Measurements from ENCODE around the gene TATDN3.
A peak's percentile ranks its signal among the peaks of the same experiment; 100 is the strongest.

The TATDN3 gene

GRCh38 chr1:212783976-212784375 is 7.7 kb upstream of the TATDN3 start:
- TF ChIP-seq CTCF (IDR thresholded peaks at IDR 0.05; ENCODE audit: low read depth, low read length, poor library complexity, severe bottlenecking), result no peak
- TF ChIP-seq EZH2phosphoT487 (IDR thresholded peaks at IDR 0.05; ENCODE audit: borderline replicate concordance, low read length), result no peak
- H4K20me1 ChIP-seq (ENCODE audit: control insufficient read depth, insufficient read depth, low read depth, low read length), result no peaks in the 10 kb centered on the region
- no peak overlapping the region for H3K4me3 ChIP-seq (ENCODE audit: low read length)
- H3K27ac ChIP-seq (ENCODE audit: low read depth, low read length), result no peak overlapping the region
- H3K9me3 ChIP-seq (ENCODE audit: control insufficient read depth, insufficient read depth, low read length), result no peaks in the 10 kb centered on the region
- H3K9me2 ChIP-seq (replicated peaks; ENCODE audit: control insufficient read depth, low read length), result no peaks in the 10 kb centered on the region
- peaks cover 17% of the 10 kb centered on the region for H3K79me2 ChIP-seq (ENCODE audit: control insufficient read depth, low read length)
- H3K4me2 ChIP-seq (ENCODE audit: low read length), result no peak overlapping the region
- H3K27me3 ChIP-seq (ENCODE audit: control insufficient read depth, low read length), result no peaks in the 10 kb centered on the region
- H3K36me3 ChIP-seq (ENCODE audit: control insufficient read depth, low read length), result peaks cover 73% of the 10 kb centered on the region
- peaks cover 15% of the 10 kb centered on the region for H3F3A ChIP-seq (ENCODE audit: control insufficient read depth, insufficient read depth)
- peaks cover 7% of the 10 kb centered on the region for H3K4me1 ChIP-seq (ENCODE audit: control insufficient read depth, low read length)

GRCh38 chr1:212785871-212786270 is 5.8 kb upstream of the TATDN3 start:
- H3K4me3 ChIP-seq (ENCODE audit: low read length), result no peak overlapping the region
- no peaks in the 10 kb centered on the region for H3K9me2 ChIP-seq (replicated peaks; ENCODE audit: control insufficient read depth, low read length)
- H3K4me2 ChIP-seq (ENCODE audit: low read length), result no peak overlapping the region
- H4K20me1 ChIP-seq (ENCODE audit: control insufficient read depth, insufficient read depth, low read depth, low read length), result no peaks in the 10 kb centered on the region
- H3K4me1 ChIP-seq (ENCODE audit: control insufficient read depth, low read length), result peaks cover 19% of the 10 kb centered on the region
- no peaks in the 10 kb centered on the region for H3K9me3 ChIP-seq (ENCODE audit: control insufficient read depth, insufficient read depth, low read length)
- peaks cover 71% of the 10 kb centered on the region for H3K36me3 ChIP-seq (ENCODE audit: control insufficient read depth, low read length)
- no peak for TF ChIP-seq CTCF (IDR thresholded peaks at IDR 0.05; ENCODE audit: low read depth, low read length, poor library complexity, severe bottlenecking)
- TF ChIP-seq EZH2phosphoT487 (IDR thresholded peaks at IDR 0.05; ENCODE audit: borderline replicate concordance, low read length), result no peak
- peaks cover 35% of the 10 kb centered on the region for H3K79me2 ChIP-seq (ENCODE audit: control insufficient read depth, low read length)
- H3K27me3 ChIP-seq (ENCODE audit: control insufficient read depth, low read length), result no peaks in the 10 kb centered on the region
- peaks cover 12% of the 10 kb centered on the region; the same call in 1 of the 2 replicates for H3F3A ChIP-seq (ENCODE audit: control insufficient read depth, insufficient read depth)
- H3K27ac ChIP-seq (ENCODE audit: low read depth, low read length), result no peak overlapping the region

- Histone ChIP-seq H3F3A (ENCODE audit: control insufficient read depth, insufficient read depth) (peaks cover 16% of the 10 kb centered on the region), H3K79me2 (ENCODE audit: control insufficient read depth, low read length) (peaks cover 61% of the 10 kb centered on the region)
Measured at GRCh38 chr1:212791261-212791675, 426 bp upstream of the TATDN3 start.

More at GRCh38 chr1:212791261-212791675, 426 bp upstream of the TATDN3 start:
- no peaks in the 10 kb centered on the region for H3K9me2 ChIP-seq (replicated peaks; ENCODE audit: control insufficient read depth, low read length)
- peak overlapping the region; percentile 89 for H3K4me3 ChIP-seq (ENCODE audit: low read length)
- H4K20me1 ChIP-seq (ENCODE audit: control insufficient read depth, insufficient read depth, low read depth, low read length), result no peaks in the 10 kb centered on the region
- peak overlapping the region; percentile 59 for H3K4me2 ChIP-seq (ENCODE audit: low read length)
- no peak for TF ChIP-seq EZH2phosphoT487 (IDR thresholded peaks at IDR 0.05; ENCODE audit: borderline replicate concordance, low read length)
- TF ChIP-seq CTCF (IDR thresholded peaks at IDR 0.05; ENCODE audit: low read depth, low read length, poor library complexity, severe bottlenecking), result no peak
- H3K4me1 ChIP-seq (ENCODE audit: control insufficient read depth, low read length), result peaks cover 55% of the 10 kb centered on the region
- H3K27ac ChIP-seq (ENCODE audit: low read depth, low read length), result peak overlapping the region; percentile 89
- no peaks in the 10 kb centered on the region for H3K27me3 ChIP-seq (ENCODE audit: control insufficient read depth, low read length)
- H3K36me3 ChIP-seq (ENCODE audit: control insufficient read depth, low read length), result peaks cover 26% of the 10 kb centered on the region
- no peaks in the 10 kb centered on the region for H3K9me3 ChIP-seq (ENCODE audit: control insufficient read depth, insufficient read depth, low read length)

Data from DOHH2 (cell line).